ENCODE results near the gene JMJD1C. TPM values are rescaled to one million over a fixed set of nuclear protein-coding genes. Genes with fewer than 3 reads are reported as not detected.

Gene JMJD1C
- total RNA-seq, 1 experiment from 2014 or later: 91.9 TPM

DNA sequence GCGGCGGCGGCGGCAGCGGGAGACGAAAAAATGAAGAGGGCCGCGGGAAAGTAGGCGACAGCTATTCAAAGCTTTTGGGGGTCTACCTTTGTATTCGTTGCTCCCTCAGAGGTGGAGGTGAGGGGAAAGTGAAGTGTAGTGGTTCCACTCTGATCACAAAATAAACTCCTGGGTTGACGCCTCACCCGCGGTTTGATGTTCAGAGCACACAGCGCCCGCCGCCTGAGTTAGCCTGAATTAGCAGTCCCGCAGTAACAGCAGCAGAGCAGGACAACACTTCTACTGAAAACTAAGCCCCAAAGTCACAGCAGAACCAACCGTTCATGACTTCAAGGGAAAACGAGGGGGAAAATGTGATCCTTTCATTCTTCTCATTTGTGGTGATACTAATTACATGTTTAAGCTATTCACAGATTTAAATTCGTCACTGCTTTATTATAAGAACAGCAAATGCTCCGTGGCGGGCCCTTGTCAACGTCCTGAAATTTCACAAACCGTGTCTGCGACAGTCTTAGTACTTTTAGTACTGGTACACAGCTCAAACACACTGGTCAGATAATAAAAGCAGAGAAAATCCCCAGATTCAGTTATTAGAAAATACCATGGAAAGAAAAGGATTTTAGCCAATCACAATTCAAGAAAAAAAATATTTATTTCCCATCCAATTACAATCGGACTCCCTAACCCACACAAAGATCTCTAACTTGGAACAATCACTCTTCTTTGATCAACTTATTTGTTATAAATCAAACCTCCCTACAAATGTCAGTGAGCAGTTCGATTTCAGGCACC is 563 bp upstream of the JMJD1C start:
- TF ChIP-seq, protein P1, sequence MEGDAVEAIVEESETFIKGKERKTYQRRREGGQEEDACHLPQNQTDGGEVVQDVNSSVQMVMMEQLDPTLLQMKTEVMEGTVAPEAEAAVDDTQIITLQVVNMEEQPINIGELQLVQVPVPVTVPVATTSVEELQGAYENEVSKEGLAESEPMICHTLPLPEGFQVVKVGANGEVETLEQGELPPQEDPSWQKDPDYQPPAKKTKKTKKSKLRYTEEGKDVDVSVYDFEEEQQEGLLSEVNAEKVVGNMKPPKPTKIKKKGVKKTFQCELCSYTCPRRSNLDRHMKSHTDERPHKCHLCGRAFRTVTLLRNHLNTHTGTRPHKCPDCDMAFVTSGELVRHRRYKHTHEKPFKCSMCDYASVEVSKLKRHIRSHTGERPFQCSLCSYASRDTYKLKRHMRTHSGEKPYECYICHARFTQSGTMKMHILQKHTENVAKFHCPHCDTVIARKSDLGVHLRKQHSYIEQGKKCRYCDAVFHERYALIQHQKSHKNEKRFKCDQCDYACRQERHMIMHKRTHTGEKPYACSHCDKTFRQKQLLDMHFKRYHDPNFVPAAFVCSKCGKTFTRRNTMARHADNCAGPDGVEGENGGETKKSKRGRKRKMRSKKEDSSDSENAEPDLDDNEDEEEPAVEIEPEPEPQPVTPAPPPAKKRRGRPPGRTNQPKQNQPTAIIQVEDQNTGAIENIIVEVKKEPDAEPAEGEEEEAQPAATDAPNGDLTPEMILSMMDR (IDR thresholded peaks at IDR 0.05; ENCODE audit: unreplicated experiment): no peak
- H3K27ac Mint-ChIP-seq (ENCODE audit: low read depth, unreplicated experiment): peak overlapping the region; percentile 93
- peak overlapping the region; percentile 97 for H3K4me3 Mint-ChIP-seq (ENCODE audit: unreplicated experiment)
- no peaks in the 10 kb centered on the region for H3K9me3 Mint-ChIP-seq (ENCODE audit: unreplicated experiment)
- ChIA-PET CTCF (interaction anchor here (0.7 to 2.9 kb wide), 5 partner anchors 15 to 238 kb away, joined by 3 to 14 read pairs (median 4); no protein-coding TSS in a partner anchor), POLR2A (interaction anchor here (0.6 to 7.9 kb wide), 26 partner anchors 9 to 299 kb away, joined by 3 to 205 read pairs (median 7); partner anchors contain the start of gene REEP3)
- H3K4me1 Mint-ChIP-seq (ENCODE audit: insufficient read depth, unreplicated experiment): peaks cover 19% of the 10 kb centered on the region
- H3K27me3 Mint-ChIP-seq (ENCODE audit: insufficient read depth, unreplicated experiment): no peaks in the 10 kb centered on the region
- peaks cover 6% of the 10 kb centered on the region for H3K36me3 Mint-ChIP-seq (ENCODE audit: insufficient read depth, unreplicated experiment)
- intact Hi-C loops (cut with micrococcal nuclease): loop anchor here (1.0 to 10.0 kb wide), 4 partner anchors 52 to 249 kb away; no protein-coding TSS in a partner anchor
- TSS peak; percentile 85 for BruUV-seq (replicated peaks)
- DNase-seq (ENCODE audit: unreplicated experiment): peak; percentile 70

DNA sequence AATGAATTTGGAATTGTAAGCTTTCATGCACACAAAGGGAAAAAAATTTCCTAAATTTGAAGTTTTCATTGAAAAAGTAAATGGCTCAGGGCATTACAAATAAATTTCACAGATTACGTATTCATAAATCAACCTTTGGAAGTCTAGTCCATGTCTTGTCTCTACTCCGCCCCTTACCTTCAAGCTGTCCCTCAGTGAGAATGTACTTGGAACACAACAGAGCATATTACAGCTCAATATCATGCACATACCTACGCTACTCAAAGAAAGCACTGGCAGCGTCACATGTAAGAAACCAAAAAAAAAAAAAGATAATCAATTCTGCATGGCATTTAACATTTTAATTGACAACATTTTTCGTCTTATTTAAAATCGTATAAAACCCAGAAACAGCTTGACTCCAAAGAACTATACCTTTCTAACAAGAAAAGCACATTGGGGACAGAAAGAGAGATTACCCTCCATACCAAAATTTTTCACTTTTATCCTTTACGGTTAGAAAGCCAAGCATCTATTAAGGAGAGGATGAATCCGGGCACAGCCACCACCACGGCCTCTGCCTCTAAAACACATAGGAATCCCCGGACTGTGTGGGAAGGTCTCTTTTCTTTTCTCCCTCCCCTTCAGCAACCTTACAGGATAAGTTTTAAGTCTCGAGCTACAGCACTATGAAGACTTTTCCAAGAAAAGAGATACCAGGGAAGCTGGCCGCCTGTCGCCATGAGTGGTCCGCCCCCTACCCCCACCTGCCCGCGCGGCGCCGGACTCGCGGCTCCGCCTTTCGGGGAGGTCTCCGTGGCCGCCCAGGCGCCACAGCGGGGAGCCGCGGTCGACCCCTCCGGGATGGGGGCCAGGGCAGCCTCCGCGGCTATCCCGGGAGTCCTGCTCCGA is 1.1 kb downstream of the JMJD1C start:
- intact Hi-C loops (cut with micrococcal nuclease): loop anchor here (1.0 to 10.0 kb wide), 3 partner anchors 165 to 250 kb away; no protein-coding TSS in a partner anchor
- Mint-ChIP-seq H3K4me1 (ENCODE audit: insufficient read depth, unreplicated experiment) (peaks cover 19% of the 10 kb centered on the region), H3K27ac (ENCODE audit: low read depth, unreplicated experiment) (peak overlapping the region; percentile 93), H3K36me3 (ENCODE audit: insufficient read depth, unreplicated experiment) (peaks cover 6% of the 10 kb centered on the region), H3K9me3 (ENCODE audit: unreplicated experiment) (no peaks in the 10 kb centered on the region), H3K4me3 (ENCODE audit: unreplicated experiment) (peak overlapping the region; percentile 97), H3K27me3 (ENCODE audit: insufficient read depth, unreplicated experiment) (no peaks in the 10 kb centered on the region)
- TF ChIP-seq, protein P1 (IDR thresholded peaks at IDR 0.05; ENCODE audit: unreplicated experiment): no peak
- CTCF ChIA-PET: interaction anchor here (0.6 to 2.9 kb wide), 11 partner anchors 163 to 530 kb away, joined by 3 to 14 read pairs (median 3); no protein-coding TSS in a partner anchor
- TSS peak; percentile 29 for BruUV-seq (replicated peaks)
- DNase-seq (ENCODE audit: unreplicated experiment): peak; percentile 38
- POLR2A ChIA-PET: interaction anchor here (0.5 to 7.9 kb wide), 34 partner anchors 8 to 299 kb away, joined by 3 to 205 read pairs (median 4); partner anchors contain the start of gene REEP3

DNA sequence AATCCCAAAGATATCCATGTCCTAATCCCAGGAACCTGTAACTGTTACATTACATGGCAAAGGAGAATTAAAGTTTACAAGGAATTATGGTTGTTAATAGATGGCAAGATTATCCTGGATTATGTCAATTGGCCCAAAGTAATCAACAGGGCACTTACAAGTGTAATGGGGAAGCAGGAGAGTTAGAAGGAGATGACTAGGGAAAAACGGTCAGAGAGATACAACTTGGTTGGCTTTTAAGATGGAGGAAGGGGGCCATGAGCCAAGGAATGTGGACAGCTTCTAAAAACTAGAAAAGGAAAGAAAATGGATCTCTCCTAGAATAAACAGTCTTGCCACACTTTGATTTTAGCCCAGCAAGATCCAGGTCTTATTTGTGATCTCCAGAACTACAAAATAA is 3.3 kb downstream of the JMJD1C start:
- Mint-ChIP-seq H3K9me3 (ENCODE audit: unreplicated experiment) (no peaks in the 10 kb centered on the region), H3K27me3 (ENCODE audit: insufficient read depth, unreplicated experiment) (no peaks in the 10 kb centered on the region), H3K36me3 (ENCODE audit: insufficient read depth, unreplicated experiment) (peaks cover 6% of the 10 kb centered on the region), H3K4me1 (ENCODE audit: insufficient read depth, unreplicated experiment) (peaks cover 17% of the 10 kb centered on the region), H3K4me3 (ENCODE audit: unreplicated experiment) (no peak overlapping the region), H3K27ac (ENCODE audit: low read depth, unreplicated experiment) (no peak overlapping the region)
- no peak for DNase-seq (ENCODE audit: unreplicated experiment)
- BruUV-seq (replicated peaks): no TSS peak
- TF ChIP-seq, protein P1 (IDR thresholded peaks at IDR 0.05; ENCODE audit: unreplicated experiment): no peak
- intact Hi-C loops (cut with micrococcal nuclease): loop anchor here (10.0 kb wide), 1 partner anchor 252 kb away; no protein-coding TSS in a partner anchor
- CTCF ChIA-PET: no interaction called here
- POLR2A ChIA-PET: interaction anchor here (4.2 to 7.9 kb wide), 3 partner anchors 56 to 200 kb away, joined by 24 to 205 read pairs (median 140); partner anchors contain the start of gene REEP3

All from MCF 10A (cell line).